Activated CD8-positive, alpha-beta memory T cell treated with anti-CD3 and anti-CD28 coated beads for 1 hour (primary cell): ENCODE results near the gene LSM6.
A peak's percentile ranks its signal among the peaks of the same experiment; 100 is the strongest.

ENCODE experiments used
- DNase-seq, 2 donors: peaks; one replicate each; pipeline ENCODE4 v3.0.0-alpha.2; 2020; ENCODE audit warnings: low read depth in 1 of 2; ENCODE audit errors: extremely low read depth in 1 of 2

LSM6 gene

GRCh38 chr4:146175541-146176453, at the start of gene LSM6:
Gene LSM6, plus strand, starts transcription at chr4:146175718. Its CDS starts 7,204 bp downstream, at chr4:146182922.
- peak; percentile 53 to 64 for DNase-seq

- DNase-seq, result no peak
These were observed 43.1 kb upstream of the LSM6 start for GRCh38 chr4:146132445-146132844.

GRCh38 chr4:146134761-146135445, 40.6 kb upstream of the LSM6 start:
- DNase-seq, result no peak

- DNase-seq, result no peak
These were observed 39.6 kb upstream of the LSM6 start for GRCh38 chr4:146135941-146136340.

- no peak for DNase-seq
These were observed 32.8 kb upstream of the LSM6 start for GRCh38 chr4:146142768-146143167.

GRCh38 chr4:146143888-146144287, 31.6 kb upstream of the LSM6 start:
- no peak for DNase-seq

GRCh38 chr4:146146918-146147317, 28.6 kb upstream of the LSM6 start:
- DNase-seq, result no peak

- DNase-seq, result no peak
These were observed 27.5 kb upstream of the LSM6 start for GRCh38 chr4:146148021-146148420.

GRCh38 chr4:146154057-146154456, 21.5 kb upstream of the LSM6 start:
- no peak for DNase-seq

- no peak for DNase-seq
These were observed 20.3 kb upstream of the LSM6 start for GRCh38 chr4:146155152-146155724.

GRCh38 chr4:146158036-146158745, 17.3 kb upstream of the LSM6 start:
- DNase-seq, result no peak

GRCh38 chr4:146159384-146160058, 16.0 kb upstream of the LSM6 start:
- DNase-seq, result no peak

GRCh38 chr4:146161243-146161642, 14.3 kb upstream of the LSM6 start:
- DNase-seq, result no peak

GRCh38 chr4:146165221-146165620, 10.3 kb upstream of the LSM6 start:
- DNase-seq, result no peak

GRCh38 chr4:146165840-146166239, 9.7 kb upstream of the LSM6 start:
- DNase-seq, result no peak

- DNase-seq, result no peak
These were observed 5.4 kb upstream of the LSM6 start for GRCh38 chr4:146170149-146170548.

- DNase-seq, result no peak
These were observed 1.4 kb downstream of the LSM6 start for GRCh38 chr4:146176891-146177290.

- no peak for DNase-seq
These were observed 2.6 kb downstream of the LSM6 start for GRCh38 chr4:146178126-146178525.

- DNase-seq, result no peak
These were observed 4.4 kb downstream of the LSM6 start for GRCh38 chr4:146179784-146180370.

- DNase-seq, result no peak
These were observed 6.9 kb downstream of the LSM6 start for GRCh38 chr4:146182443-146182842.
